ENCODE data around the gene UROS. TPM values are rescaled to one million over a fixed set of nuclear protein-coding genes. Genes with fewer than 3 reads are reported as not detected.

The UROS gene
- total RNA-seq, 6 donors from 2014 or later, result 26.3 to 48.0 (median 37.2) TPM

DNA sequence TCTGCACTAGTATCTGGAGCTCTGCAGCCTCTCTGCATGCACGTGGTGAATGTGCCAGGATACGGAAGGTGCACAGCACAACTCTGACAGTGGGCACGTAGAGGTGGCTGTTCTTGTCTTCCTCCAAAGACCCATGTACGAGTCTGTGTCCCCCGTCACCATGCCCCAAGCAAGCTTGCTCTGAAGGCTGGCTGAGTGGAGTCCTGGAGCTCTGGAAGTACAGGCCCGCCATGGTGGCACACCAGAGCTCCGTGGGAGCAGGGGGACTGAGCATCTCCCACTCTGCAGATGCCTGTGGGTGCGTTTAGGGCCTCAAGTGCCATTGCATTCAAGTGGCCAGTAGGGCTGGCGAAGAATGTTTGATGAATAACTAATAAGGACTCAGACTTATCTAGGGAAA lies 17.3 kb upstream of the UROS start:
- no peak for DNase-seq
- H3K9me3 ChIP-seq, result no peaks in the 10 kb centered on the region
- H3K36me3 ChIP-seq, result peaks cover 0 to 89% (median 51%) of the 10 kb centered on the region in 4 donors
- H3K27ac ChIP-seq, result no peak overlapping the region
- 92 to 94% methylated on average over 6 to 9 of the region's 9 CpGs for WGBS, 2 donors
- TF ChIP-seq POLR2A (IDR thresholded peaks at IDR 0.05), result no peak
- no peak for TF ChIP-seq POLR2AphosphoS5 (IDR thresholded peaks at IDR 0.05)
- TF ChIP-seq, protein P1, sequence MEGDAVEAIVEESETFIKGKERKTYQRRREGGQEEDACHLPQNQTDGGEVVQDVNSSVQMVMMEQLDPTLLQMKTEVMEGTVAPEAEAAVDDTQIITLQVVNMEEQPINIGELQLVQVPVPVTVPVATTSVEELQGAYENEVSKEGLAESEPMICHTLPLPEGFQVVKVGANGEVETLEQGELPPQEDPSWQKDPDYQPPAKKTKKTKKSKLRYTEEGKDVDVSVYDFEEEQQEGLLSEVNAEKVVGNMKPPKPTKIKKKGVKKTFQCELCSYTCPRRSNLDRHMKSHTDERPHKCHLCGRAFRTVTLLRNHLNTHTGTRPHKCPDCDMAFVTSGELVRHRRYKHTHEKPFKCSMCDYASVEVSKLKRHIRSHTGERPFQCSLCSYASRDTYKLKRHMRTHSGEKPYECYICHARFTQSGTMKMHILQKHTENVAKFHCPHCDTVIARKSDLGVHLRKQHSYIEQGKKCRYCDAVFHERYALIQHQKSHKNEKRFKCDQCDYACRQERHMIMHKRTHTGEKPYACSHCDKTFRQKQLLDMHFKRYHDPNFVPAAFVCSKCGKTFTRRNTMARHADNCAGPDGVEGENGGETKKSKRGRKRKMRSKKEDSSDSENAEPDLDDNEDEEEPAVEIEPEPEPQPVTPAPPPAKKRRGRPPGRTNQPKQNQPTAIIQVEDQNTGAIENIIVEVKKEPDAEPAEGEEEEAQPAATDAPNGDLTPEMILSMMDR (IDR thresholded peaks at IDR 0.05), result no peak
- TF ChIP-seq EP300 (IDR thresholded peaks at IDR 0.05), result no peak
- ATAC-seq (ENCODE audit: low FRiP score in 2 of 2), result no peak
- H3K4me1 ChIP-seq, result no peaks in the 10 kb centered on the region
- no peaks in the 10 kb centered on the region for H3K27me3 ChIP-seq
- no peak overlapping the region for H3K4me3 ChIP-seq

- WGBS, 2 donors, result 83 to 85% methylated on average over 7 to 9 of the region's 9 CpGs
- peaks cover 2 to 93% (median 64%) of the 10 kb centered on the region in 4 donors for H3K36me3 ChIP-seq
- H3K4me3 ChIP-seq, result no peak overlapping the region
- H3K27ac ChIP-seq, result no peak overlapping the region
- ATAC-seq (ENCODE audit: low FRiP score in 2 of 2) (no peak), DNase-seq (no peak)
- no peaks in the 10 kb centered on the region for H3K9me3 ChIP-seq
- no peaks in the 10 kb centered on the region for H3K4me1 ChIP-seq
- no peaks in the 10 kb centered on the region for H3K27me3 ChIP-seq
- TF ChIP-seq EP300 (IDR thresholded peaks at IDR 0.05), result no peak
- TF ChIP-seq POLR2AphosphoS5 (IDR thresholded peaks at IDR 0.05), result no peak
- no peak for TF ChIP-seq POLR2A (IDR thresholded peaks at IDR 0.05)
- TF ChIP-seq, protein P1 (IDR thresholded peaks at IDR 0.05), result no peak
These were observed 15.9 kb upstream of the UROS start for GRCh38 chr10:125838802-125839575.

- H3K27ac ChIP-seq, result no peak overlapping the region
- no peak for ATAC-seq (ENCODE audit: low FRiP score in 2 of 2)
- H3K4me3 ChIP-seq, result no peak overlapping the region
- 77 to 78% methylated on average over 2 of the region's 2 CpGs for WGBS, 2 donors
- DNase-seq, result no peak
- no peaks in the 10 kb centered on the region for H3K9me3 ChIP-seq
- H3K27me3 ChIP-seq, result no peaks in the 10 kb centered on the region
- TF ChIP-seq, protein P1 (IDR thresholded peaks at IDR 0.05), result no peak
- TF ChIP-seq EP300 (IDR thresholded peaks at IDR 0.05), result no peak
- no peak for TF ChIP-seq POLR2AphosphoS5 (IDR thresholded peaks at IDR 0.05)
- TF ChIP-seq POLR2A (IDR thresholded peaks at IDR 0.05), result no peak
- no peaks in the 10 kb centered on the region for H3K4me1 ChIP-seq
- peaks cover 12 to 98% (median 76%) of the 10 kb centered on the region in 4 donors for H3K36me3 ChIP-seq
These were observed 13.7 kb upstream of the UROS start for GRCh38 chr10:125836746-125837145.

- no peaks in the 10 kb centered on the region for H3K9me3 ChIP-seq
- ATAC-seq (ENCODE audit: low FRiP score in 2 of 2) (no peak), DNase-seq (no peak)
- H3K36me3 ChIP-seq, result peaks cover 15 to 63% (median 47%) of the 10 kb centered on the region in 4 donors
- no peak overlapping the region for H3K4me3 ChIP-seq
- H3K27ac ChIP-seq, result no peak overlapping the region
- 90 to 95% methylated on average over 5 of the region's 5 CpGs for WGBS, 2 donors
- peaks cover 21 to 26% (median 24%) of the 10 kb centered on the region in 4 donors for H3K4me1 ChIP-seq
- no peak for TF ChIP-seq POLR2AphosphoS5 (IDR thresholded peaks at IDR 0.05)
- TF ChIP-seq EP300 (IDR thresholded peaks at IDR 0.05), result no peak
- TF ChIP-seq, protein P1 (IDR thresholded peaks at IDR 0.05), result no peak
- TF ChIP-seq POLR2A (IDR thresholded peaks at IDR 0.05), result no peak
- no peaks in the 10 kb centered on the region for H3K27me3 ChIP-seq
These were observed 5.3 kb upstream of the UROS start for GRCh38 chr10:125828311-125828710.

Measured in upper lobe of left lung (tissue), 6 donors.